ENCODE data around the gene C1orf167. TPM values are rescaled to one million over a fixed set of nuclear protein-coding genes. Genes with fewer than 3 reads are reported as not detected.

The C1orf167 gene
- total RNA-seq, 1 donor from 2014 or later: not detected

DNA sequence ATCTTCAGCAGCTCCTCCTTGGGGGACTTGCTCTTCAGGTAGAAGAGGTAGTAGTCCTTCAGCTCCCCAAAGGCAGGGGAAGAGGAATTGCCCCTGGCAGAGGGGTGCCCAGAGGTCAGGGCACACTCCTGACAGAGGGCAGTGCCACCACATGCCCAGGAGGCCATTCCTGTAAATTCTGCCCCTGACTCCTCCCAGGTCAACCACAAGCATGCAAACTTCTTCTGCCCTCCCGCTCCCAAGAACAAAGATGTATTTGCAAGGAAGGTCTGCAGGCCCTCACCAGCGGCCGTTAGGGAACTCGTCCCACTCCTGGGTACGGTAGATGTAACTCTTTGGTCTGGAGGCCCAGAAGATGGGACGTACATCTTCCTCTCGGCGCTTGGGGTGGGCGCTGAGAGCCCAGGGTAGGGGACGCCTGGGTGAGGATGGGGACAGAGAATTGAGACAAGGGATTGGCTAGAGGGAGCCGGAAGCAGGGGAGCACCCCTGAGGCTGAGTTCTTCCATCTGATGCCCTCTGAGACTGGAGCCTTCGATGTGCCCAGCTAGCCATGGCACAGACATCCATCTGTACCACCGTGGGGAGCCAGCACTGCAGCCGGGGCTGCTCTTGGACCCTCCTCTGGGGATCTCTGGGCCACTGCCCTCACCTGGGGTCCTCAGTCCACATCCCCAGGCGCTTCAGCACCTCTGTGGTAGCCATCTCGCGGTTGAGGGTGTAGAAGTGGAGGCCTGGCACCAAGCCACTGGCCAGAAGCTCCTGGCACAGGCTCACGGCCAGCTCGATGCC is 32.6 kb downstream of the C1orf167 start:
- TF ChIP-seq, protein P1, sequence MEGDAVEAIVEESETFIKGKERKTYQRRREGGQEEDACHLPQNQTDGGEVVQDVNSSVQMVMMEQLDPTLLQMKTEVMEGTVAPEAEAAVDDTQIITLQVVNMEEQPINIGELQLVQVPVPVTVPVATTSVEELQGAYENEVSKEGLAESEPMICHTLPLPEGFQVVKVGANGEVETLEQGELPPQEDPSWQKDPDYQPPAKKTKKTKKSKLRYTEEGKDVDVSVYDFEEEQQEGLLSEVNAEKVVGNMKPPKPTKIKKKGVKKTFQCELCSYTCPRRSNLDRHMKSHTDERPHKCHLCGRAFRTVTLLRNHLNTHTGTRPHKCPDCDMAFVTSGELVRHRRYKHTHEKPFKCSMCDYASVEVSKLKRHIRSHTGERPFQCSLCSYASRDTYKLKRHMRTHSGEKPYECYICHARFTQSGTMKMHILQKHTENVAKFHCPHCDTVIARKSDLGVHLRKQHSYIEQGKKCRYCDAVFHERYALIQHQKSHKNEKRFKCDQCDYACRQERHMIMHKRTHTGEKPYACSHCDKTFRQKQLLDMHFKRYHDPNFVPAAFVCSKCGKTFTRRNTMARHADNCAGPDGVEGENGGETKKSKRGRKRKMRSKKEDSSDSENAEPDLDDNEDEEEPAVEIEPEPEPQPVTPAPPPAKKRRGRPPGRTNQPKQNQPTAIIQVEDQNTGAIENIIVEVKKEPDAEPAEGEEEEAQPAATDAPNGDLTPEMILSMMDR (IDR thresholded peaks at IDR 0.05; ENCODE audit: partially characterized antibody, unreplicated experiment): no peak
- Mint-ChIP-seq H3K9me3 (ENCODE audit: unreplicated experiment) (peaks cover 5% of the 10 kb centered on the region), H3K4me3 (ENCODE audit: unreplicated experiment) (no peak overlapping the region), H3K36me3 (ENCODE audit: unreplicated experiment) (no peaks in the 10 kb centered on the region), H3K27me3 (ENCODE audit: unreplicated experiment) (peaks cover 10% of the 10 kb centered on the region), H3K27ac (ENCODE audit: unreplicated experiment) (no peak overlapping the region), H3K4me1 (ENCODE audit: low read depth, unreplicated experiment) (no peaks in the 10 kb centered on the region)
- DNase-seq: no peak

DNA sequence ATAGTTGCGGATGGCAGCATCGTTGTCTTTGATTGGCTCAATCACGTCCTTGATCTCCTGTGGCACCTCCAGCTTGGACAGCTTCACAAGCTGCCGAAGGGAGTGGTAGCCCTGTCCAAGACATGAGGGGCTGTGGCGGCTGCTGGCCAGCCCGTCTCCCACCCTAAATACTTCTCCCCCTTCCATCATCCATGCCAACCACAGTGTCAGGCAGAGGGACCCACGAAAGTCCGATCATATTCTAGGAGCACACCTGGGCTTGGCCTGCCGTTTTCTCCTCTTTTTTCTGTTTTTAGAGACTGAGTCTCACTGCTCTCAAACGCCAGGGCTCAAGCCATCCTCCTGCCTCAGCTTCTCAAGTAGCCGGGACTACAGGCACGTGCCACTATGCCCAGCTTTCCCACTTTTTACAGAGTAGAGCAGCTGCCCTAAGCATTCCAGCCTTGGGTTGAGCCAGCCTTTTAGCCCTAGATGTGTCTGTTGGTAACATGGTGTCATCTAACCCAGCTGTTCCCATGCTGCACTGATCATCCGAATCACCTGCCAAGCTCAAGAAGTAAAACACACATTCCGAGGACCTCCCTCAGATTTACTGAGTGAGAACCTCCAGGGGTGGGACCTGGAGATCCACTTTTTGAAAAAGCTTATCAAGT is 33.4 kb downstream of the C1orf167 start:
- no peaks in the 10 kb centered on the region for H3K36me3 Mint-ChIP-seq (ENCODE audit: unreplicated experiment)
- no peak overlapping the region for H3K4me3 Mint-ChIP-seq (ENCODE audit: unreplicated experiment)
- H3K9me3 Mint-ChIP-seq (ENCODE audit: unreplicated experiment): peaks cover 5% of the 10 kb centered on the region
- H3K27ac Mint-ChIP-seq (ENCODE audit: unreplicated experiment): no peak overlapping the region
- peaks cover 9% of the 10 kb centered on the region for H3K27me3 Mint-ChIP-seq (ENCODE audit: unreplicated experiment)
- H3K4me1 Mint-ChIP-seq (ENCODE audit: low read depth, unreplicated experiment): no peaks in the 10 kb centered on the region
- no peak for DNase-seq
- TF ChIP-seq, protein P1 (IDR thresholded peaks at IDR 0.05; ENCODE audit: partially characterized antibody, unreplicated experiment): no peak

DNA sequence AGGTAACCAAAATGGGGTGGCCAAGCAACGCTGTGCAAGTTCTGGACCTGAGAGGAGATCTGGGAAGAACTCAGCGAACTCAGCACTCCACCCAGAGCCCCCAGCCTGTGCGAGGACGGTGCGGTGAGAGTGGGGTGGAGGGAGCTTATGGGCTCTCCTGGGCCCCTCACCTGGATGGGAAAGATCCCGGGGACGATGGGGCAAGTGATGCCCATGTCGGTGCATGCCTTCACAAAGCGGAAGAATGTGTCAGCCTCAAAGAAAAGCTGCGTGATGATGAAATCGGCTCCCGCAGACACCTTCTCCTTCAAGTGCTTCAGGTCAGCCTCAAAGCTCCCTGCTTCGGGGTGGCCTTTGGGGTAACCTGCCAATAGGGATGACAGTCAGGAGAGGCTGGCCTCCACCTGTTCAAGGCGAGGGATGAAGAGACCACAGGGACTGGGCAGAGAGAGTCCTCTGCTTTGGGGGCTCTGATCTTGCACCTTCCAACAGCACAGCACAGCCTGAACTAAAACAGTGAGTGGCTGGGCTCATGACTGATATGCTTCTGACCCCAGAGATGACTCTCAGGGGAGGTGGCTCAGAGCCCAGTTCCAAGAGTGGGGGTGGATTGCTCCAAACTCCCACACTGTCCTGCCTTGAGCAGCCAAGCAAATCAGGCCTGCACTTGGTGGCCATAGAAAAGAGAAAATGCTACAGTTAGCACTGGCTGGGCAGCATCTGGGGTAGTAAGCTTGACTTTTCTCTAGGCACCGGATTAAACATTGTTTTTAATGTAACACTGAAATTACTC is 34.2 kb downstream of the C1orf167 start:
- no peak for DNase-seq
- Mint-ChIP-seq H3K27me3 (ENCODE audit: unreplicated experiment) (peaks cover 5% of the 10 kb centered on the region), H3K36me3 (ENCODE audit: unreplicated experiment) (no peaks in the 10 kb centered on the region), H3K9me3 (ENCODE audit: unreplicated experiment) (peaks cover 5% of the 10 kb centered on the region), H3K4me1 (ENCODE audit: low read depth, unreplicated experiment) (peaks cover 2% of the 10 kb centered on the region), H3K4me3 (ENCODE audit: unreplicated experiment) (no peak overlapping the region), H3K27ac (ENCODE audit: unreplicated experiment) (no peak overlapping the region)
- TF ChIP-seq, protein P1 (IDR thresholded peaks at IDR 0.05; ENCODE audit: partially characterized antibody, unreplicated experiment): no peak

DNA sequence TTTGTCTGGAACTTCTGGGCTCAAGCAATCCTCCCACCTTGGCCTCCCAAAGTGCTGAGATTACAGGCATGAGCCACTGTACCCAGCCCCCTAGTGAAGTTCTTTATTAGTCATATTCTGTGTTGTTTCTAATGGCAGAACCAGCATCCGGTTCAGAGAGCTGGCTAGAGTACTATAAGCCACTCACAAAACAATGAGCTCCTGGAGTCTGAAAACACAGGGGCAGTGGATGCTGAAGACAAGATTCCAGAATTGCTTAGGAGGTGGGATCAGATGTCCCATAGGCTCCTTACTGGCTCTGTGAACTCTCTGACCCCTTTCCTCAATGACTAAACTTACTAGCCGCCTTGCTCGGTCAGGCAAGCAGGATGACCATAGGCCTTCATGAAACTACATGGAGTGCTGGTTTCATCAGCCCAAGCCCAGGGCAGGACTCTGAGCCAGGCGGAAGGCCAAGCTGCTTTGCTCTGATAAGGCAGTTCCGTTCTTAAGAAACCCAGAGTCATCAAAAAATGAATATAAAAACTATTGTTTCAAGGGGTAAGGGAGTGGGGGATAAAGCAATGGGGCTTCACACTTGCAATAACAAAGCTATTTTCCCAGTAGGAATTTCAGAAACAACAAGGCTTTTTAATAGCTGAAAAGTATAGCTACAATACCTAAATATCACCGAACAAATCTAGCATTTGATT is 35.7 kb downstream of the C1orf167 start:
- Mint-ChIP-seq H3K4me1 (ENCODE audit: low read depth, unreplicated experiment) (peaks cover 15% of the 10 kb centered on the region), H3K36me3 (ENCODE audit: unreplicated experiment) (no peaks in the 10 kb centered on the region), H3K27ac (ENCODE audit: unreplicated experiment) (no peak overlapping the region), H3K9me3 (ENCODE audit: unreplicated experiment) (peaks cover 6% of the 10 kb centered on the region), H3K27me3 (ENCODE audit: unreplicated experiment) (peaks cover 5% of the 10 kb centered on the region), H3K4me3 (ENCODE audit: unreplicated experiment) (no peak overlapping the region)
- TF ChIP-seq, protein P1 (IDR thresholded peaks at IDR 0.05; ENCODE audit: partially characterized antibody, unreplicated experiment): no peak
- no peak for DNase-seq
